Ramos (cell line): ENCODE data around the gene CCDC73.
"Not testable (repeated sequence)": the region's sequence is repeated elsewhere in the genome, so short reads cannot be mapped to it uniquely, and the experiment has no call there.

Source experiments
- in situ Hi-C: fragments of 300-500 bp; cut with MboI; formaldehyde crosslinking; loops from one replicate; pipeline ENCODE4 v1.14.3; 2022; ENCODE audit warnings: low sequenced_read_pairs; ENCODE audit not compliant: unreplicated experiment

The CCDC73 gene

GRCh38 chr11:32608826-32609225 is 185.6 kb downstream of the CCDC73 start:
- in situ Hi-C loops = not testable (repeated sequence)

GRCh38 chr11:32606220-32606619 is 188.2 kb downstream of the CCDC73 start:
- in situ Hi-C loops = no loop called here

- in situ Hi-C loops = no loop called here
These were observed 191.6 kb downstream of the CCDC73 start for GRCh38 chr11:32602657-32603415.

- in situ Hi-C loops = no loop called here
These were observed 196.5 kb downstream of the CCDC73 start for GRCh38 chr11:32597921-32598320.

GRCh38 chr11:32596114-32596513 is 198.3 kb downstream of the CCDC73 start:
- in situ Hi-C loops = not testable (repeated sequence)

- in situ Hi-C loops = no loop called here
These were observed 200.2 kb downstream of the CCDC73 start for GRCh38 chr11:32594272-32594671.

- in situ Hi-C loops = no loop called here
These were observed 207.8 kb downstream of the CCDC73 start for GRCh38 chr11:32586576-32587190.

GRCh38 chr11:32584921-32585320 is 209.5 kb downstream of the CCDC73 start:
- in situ Hi-C loops = no loop called here

GRCh38 chr11:32583459-32584271 is 210.8 kb downstream of the CCDC73 start, which contains the start of gene EIF3M:
EIF3M (plus strand) TSS chr11:32583831; CDS start chr11:32583888, 57 bp downstream.
- in situ Hi-C loops = no loop called here

GRCh38 chr11:32581556-32581955 is 212.9 kb downstream of the CCDC73 start:
- in situ Hi-C loops = no loop called here

GRCh38 chr11:32580967-32581366 is 213.5 kb downstream of the CCDC73 start:
- in situ Hi-C loops = no loop called here

GRCh38 chr11:32576456-32576855 is 218.0 kb downstream of the CCDC73 start:
- in situ Hi-C loops = no loop called here

- in situ Hi-C loops = no loop called here
These were observed 219.4 kb downstream of the CCDC73 start for GRCh38 chr11:32575070-32575469.

- in situ Hi-C loops = no loop called here
These were observed 220.0 kb downstream of the CCDC73 start for GRCh38 chr11:32574421-32574820.

GRCh38 chr11:32573228-32573627 is 221.2 kb downstream of the CCDC73 start:
- in situ Hi-C loops = no loop called here

GRCh38 chr11:32571039-32571438 is 223.4 kb downstream of the CCDC73 start:
- in situ Hi-C loops = no loop called here

- in situ Hi-C loops = no loop called here
These were observed 225.1 kb downstream of the CCDC73 start for GRCh38 chr11:32569313-32569881.

GRCh38 chr11:32567154-32567553 is 227.3 kb downstream of the CCDC73 start:
- in situ Hi-C loops = no loop called here

GRCh38 chr11:32566517-32566916 is 227.9 kb downstream of the CCDC73 start:
- in situ Hi-C loops = no loop called here

GRCh38 chr11:32563600-32563959 is 230.9 kb downstream of the CCDC73 start:
- in situ Hi-C loops = no loop called here
